ENCODE data around the gene JHY. TPM values are rescaled to one million over a fixed set of nuclear protein-coding genes. Genes with fewer than 3 reads are reported as not detected.
"Not testable (repeated sequence)": the region's sequence is repeated elsewhere in the genome, so short reads cannot be mapped to it uniquely, and the experiment has no call there.

JHY gene
- total and polyA plus RNA-seq, 4 donors: 0.13 to 0.25 (median 0.14) TPM

GRCh38 chr11:122862091-122862490 is 20.5 kb upstream of the JHY start:
- Histone ChIP-seq H3K9ac (ENCODE audit: low read depth in 1 of 2, low read length in 2 of 2) (no peak overlapping the region), H3K4me1 (ENCODE audit: control insufficient read depth in 4 of 4, insufficient read depth in 4 of 4, low read length in 3 of 4) (no peaks in the 10 kb centered on the region), H3K9me3 (ENCODE audit: control insufficient read depth in 4 of 4, low read length in 3 of 4) (no peaks in the 10 kb centered on the region), H3K27ac (ENCODE audit: low read depth in 1 of 2, low read length in 2 of 2) (no peak overlapping the region), H3K36me3 (ENCODE audit: control insufficient read depth in 4 of 4, insufficient read depth in 3 of 4, low read depth in 1 of 4, low read length in 3 of 4) (no peaks in the 10 kb centered on the region), H3K27me3 (ENCODE audit: control insufficient read depth in 4 of 4, insufficient read depth in 4 of 4, low read length in 3 of 4) (peaks cover 0 to 6% (median 0%) of the 10 kb centered on the region in 4 donors), H3K4me3 (ENCODE audit: low read depth in 1 of 3, low read length in 3 of 3) (no peak overlapping the region)
- WGBS: 77% methylated on average over 1 of the region's 1 CpG
- TF ChIP-seq EGR1 (IDR thresholded peaks at IDR 0.05; ENCODE audit: low read depth in 2 of 2): no peak
- no peak for TF ChIP-seq YY1 (IDR thresholded peaks at IDR 0.05)
- TF ChIP-seq GABPA (IDR thresholded peaks at IDR 0.05 in 1 of 2, conservative IDR thresholded peaks at IDR 0.05 in 1 of 2): no peak
- no peak for TF ChIP-seq FOXA1 (IDR thresholded peaks at IDR 0.05)
- TF ChIP-seq ATF3 (IDR thresholded peaks at IDR 0.05): no peak
- no peak for TF ChIP-seq HNF4A (conservative IDR thresholded peaks at IDR 0.05)
- no peak for DNase-seq (ENCODE audit: low spot score)

GRCh38 chr11:122863154-122863553 is 19.4 kb upstream of the JHY start:
- WGBS: 56% methylated on average over 1 of the region's 1 CpG
- not testable (repeated sequence) for H3K27ac ChIP-seq (ENCODE audit: low read depth in 1 of 2, low read length in 2 of 2); H3K4me3 ChIP-seq (ENCODE audit: low read depth in 1 of 3, low read length in 3 of 3)

GRCh38 chr11:122863704-122864326 is 18.7 kb upstream of the JHY start:
- TF ChIP-seq ATF3 (IDR thresholded peaks at IDR 0.05) (no peak), MAX (IDR thresholded peaks at IDR 0.05) (no peak), FOXA2 (IDR thresholded peaks at IDR 0.05) (no peak), EGR1 (IDR thresholded peaks at IDR 0.05; ENCODE audit: low read depth in 2 of 2) (no peak), TAF1 (conservative IDR thresholded peaks at IDR 0.05) (no peak), RAD21 (IDR thresholded peaks at IDR 0.05) (peak; percentile 77 to 83), REST (IDR thresholded peaks at IDR 0.05) (no peak), ZBTB33 (IDR thresholded peaks at IDR 0.05) (no peak), HNF4G (IDR thresholded peaks at IDR 0.05) (no peak), CTCF (IDR thresholded peaks at IDR 0.05; ENCODE audit: low read depth, low read length, missing input control) (peak; percentile 76), SP1 (IDR thresholded peaks at IDR 0.05) (no peak)
- H3K36me3 ChIP-seq (ENCODE audit: control insufficient read depth in 4 of 4, insufficient read depth in 3 of 4, low read depth in 1 of 4, low read length in 3 of 4): no peaks in the 10 kb centered on the region
- H3K9me3 ChIP-seq (ENCODE audit: control insufficient read depth in 4 of 4, low read length in 3 of 4): no peaks in the 10 kb centered on the region
- H3K27ac ChIP-seq (ENCODE audit: low read depth in 1 of 2, low read length in 2 of 2): no peak overlapping the region
- DNase-seq (ENCODE audit: low spot score): no peak
- H3K4me1 ChIP-seq (ENCODE audit: control insufficient read depth in 4 of 4, insufficient read depth in 4 of 4, low read length in 3 of 4): no peaks in the 10 kb centered on the region
- no peak overlapping the region for H3K9ac ChIP-seq (ENCODE audit: low read depth in 1 of 2, low read length in 2 of 2)
- H3K4me3 ChIP-seq (ENCODE audit: low read depth in 1 of 3, low read length in 3 of 3): no peak overlapping the region
- 31% methylated on average over 7 of the region's 7 CpGs for WGBS
- H3K27me3 ChIP-seq (ENCODE audit: control insufficient read depth in 4 of 4, insufficient read depth in 4 of 4, low read length in 3 of 4): peaks cover 0 to 10% (median 0%) of the 10 kb centered on the region in 4 donors

More at GRCh38 chr11:122863154-122863553, 19.4 kb upstream of the JHY start:
- not testable (repeated sequence) for H3K27me3 ChIP-seq (ENCODE audit: control insufficient read depth in 4 of 4, insufficient read depth in 4 of 4, low read length in 3 of 4); H3K9ac ChIP-seq (ENCODE audit: low read depth in 1 of 2, low read length in 2 of 2); H3K36me3 ChIP-seq (ENCODE audit: control insufficient read depth in 4 of 4, insufficient read depth in 3 of 4, low read depth in 1 of 4, low read length in 3 of 4); H3K9me3 ChIP-seq (ENCODE audit: control insufficient read depth in 4 of 4, low read length in 3 of 4); DNase-seq (ENCODE audit: low spot score); H3K4me1 ChIP-seq (ENCODE audit: control insufficient read depth in 4 of 4, insufficient read depth in 4 of 4, low read length in 3 of 4)
